DOHH2 (cell line): ENCODE results near the gene STRAP.

Source experiments
- CTCF ChIP-seq: fragments of 200-600 bp; sonication (generic); IDR thresholded peaks from one replicate; pipeline ENCODE4 v1.5.1; 2014; ENCODE audit warnings: antibody characterized with exemption, mild to moderate bottlenecking, low read depth, low read length; ENCODE audit not compliant: poor library complexity, severe bottlenecking
- EZH2phosphoT487 ChIP-seq: fragments of 200-600 bp; sonication (generic); IDR thresholded peaks from 2 replicates; pipeline ENCODE4 v1.6.1; 2017; ENCODE audit warnings: borderline replicate concordance, mild to moderate bottlenecking, antibody characterized with exemption, low read length, moderate library complexity, mixed read lengths

GRCh38 chr12:15933751-15934150 lies 51.6 kb downstream of the STRAP start:
- no peak for TF ChIP-seq CTCF
- TF ChIP-seq EZH2phosphoT487: no peak
